NCI-H146 treated with DMSO at 0.1 percent for 48 hours (cell line): Measurements from ENCODE around the gene GPM6B.

Source experiments
- DNase-seq: peaks from one replicate; lab custom pipeline; 2025; ENCODE audit not compliant: unreplicated experiment; lab: John Stamatoyannopoulos, UW

The GPM6B gene

GRCh38 chrX:13816643-13817627 lies at the start of gene GPM6B:
TSS of gene GPM6B (minus strand) at chrX:13817093. CDS start at chrX:13816904, 189 bp downstream.
- DNase-seq: no peak

GRCh38 chrX:13864264-13864663 lies 47.4 kb upstream of the GPM6B start:
- no peak for DNase-seq

DNA sequence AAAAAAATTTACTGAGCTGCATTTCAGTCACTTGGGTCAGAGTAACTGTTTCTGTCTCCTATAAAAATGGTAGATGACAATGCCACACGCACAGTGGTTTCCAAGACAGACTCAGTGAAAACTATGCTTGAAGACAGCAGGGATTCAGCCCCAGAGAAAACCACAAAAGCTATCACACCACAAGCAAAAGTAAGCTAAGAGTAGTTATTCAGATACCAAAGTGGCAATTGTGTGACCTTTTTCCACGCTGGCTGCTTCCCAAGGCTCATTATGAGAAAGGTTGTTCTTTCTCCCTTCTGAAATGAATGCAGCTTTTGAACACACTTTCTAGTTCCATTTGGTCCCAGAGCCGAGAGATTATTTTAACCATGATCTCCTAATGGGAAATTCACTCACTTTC lies 46.4 kb upstream of the GPM6B start:
- no peak for DNase-seq

DNA sequence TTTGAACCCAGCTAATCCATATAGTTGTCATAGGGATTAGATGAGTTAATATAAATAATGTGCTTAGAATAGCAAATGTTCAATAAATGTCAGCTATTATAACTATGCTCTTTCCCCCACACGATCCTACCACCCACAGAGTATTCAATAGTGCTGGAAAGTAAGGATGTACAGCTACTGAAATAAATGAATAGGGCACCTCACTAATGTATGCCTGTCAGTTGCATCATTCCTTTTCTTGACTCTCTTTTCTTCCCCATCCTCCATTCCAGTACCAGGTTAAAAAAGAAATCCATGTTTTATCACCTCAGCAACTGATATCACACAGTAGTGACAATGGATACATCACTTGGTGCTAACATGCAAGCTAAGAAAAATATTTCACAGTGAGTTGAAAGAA lies 42.8 kb upstream of the GPM6B start:
- DNase-seq: no peak

DNA sequence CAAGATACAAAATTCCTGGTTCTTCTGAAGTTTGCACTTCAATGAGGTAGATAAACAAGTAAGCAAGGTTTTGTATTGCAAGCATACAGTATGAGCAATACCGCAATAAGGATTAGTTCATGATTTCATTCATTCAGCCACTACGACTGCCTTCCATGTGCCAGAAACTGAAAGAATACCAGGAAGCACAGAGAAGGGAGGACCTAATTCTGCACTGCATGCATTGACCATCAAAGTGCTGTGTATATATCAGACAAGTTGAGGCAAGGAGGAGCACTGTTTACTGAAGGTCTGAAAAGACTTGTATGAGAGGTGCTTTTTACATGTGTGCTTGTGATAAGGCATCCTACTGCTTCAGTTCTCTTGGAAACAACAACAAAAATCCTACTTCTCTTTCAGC lies 40.9 kb upstream of the GPM6B start:
- no peak for DNase-seq

DNA sequence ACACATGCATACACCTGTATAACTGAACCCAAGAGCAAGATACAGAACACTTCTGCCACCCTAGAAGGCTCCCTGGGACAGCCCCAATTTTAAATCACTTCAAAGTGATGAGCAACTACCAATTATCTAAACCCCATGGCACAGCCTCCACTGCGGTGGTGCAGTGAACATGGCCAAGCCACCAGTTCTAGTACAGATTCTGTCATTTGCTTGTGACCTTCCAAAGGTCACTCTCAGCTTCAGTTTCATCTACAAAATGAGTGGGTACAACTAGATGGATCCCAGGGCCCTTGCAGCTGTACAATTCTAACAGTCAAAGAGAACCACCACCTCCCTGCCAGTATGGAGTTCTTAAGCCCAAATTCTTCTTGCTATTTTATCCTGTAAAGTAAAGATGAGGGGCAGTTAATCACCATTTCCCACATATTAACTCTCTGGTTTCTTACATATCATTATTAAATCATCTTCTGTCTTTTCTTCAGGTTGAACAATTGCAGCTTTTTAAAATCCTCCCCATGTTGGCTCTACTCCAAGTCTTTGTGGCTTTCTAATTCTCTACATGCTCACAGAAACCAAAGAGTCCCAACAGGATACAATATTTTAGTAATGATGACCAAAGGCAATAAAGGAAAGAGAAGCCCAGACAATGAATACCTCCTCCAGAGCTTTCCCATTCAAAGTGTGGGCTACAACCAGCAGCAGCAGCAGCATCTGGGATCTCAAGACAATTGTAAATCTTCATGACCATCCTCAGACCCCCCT lies 39.0 kb upstream of the GPM6B start:
- DNase-seq: no peak

DNA sequence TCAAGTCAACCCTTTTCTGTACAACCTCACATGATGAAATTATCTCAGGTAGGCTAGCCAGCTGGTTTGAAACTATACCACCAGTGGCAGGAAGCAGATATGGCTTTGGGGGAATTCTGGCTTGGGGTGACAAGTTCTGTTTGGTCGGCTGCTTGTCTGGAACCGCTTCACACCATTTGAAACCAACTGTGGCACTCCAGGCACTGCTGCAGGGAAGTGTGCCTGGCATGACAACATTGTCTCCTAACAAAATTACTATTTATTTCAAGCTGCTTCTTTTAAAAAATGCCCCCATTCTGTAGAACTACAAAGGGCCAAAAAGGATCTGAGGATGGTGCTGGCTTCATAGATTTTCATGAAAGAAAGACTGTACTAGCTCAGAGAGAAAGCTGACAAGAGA lies 37.1 kb upstream of the GPM6B start:
- no peak for DNase-seq

DNA sequence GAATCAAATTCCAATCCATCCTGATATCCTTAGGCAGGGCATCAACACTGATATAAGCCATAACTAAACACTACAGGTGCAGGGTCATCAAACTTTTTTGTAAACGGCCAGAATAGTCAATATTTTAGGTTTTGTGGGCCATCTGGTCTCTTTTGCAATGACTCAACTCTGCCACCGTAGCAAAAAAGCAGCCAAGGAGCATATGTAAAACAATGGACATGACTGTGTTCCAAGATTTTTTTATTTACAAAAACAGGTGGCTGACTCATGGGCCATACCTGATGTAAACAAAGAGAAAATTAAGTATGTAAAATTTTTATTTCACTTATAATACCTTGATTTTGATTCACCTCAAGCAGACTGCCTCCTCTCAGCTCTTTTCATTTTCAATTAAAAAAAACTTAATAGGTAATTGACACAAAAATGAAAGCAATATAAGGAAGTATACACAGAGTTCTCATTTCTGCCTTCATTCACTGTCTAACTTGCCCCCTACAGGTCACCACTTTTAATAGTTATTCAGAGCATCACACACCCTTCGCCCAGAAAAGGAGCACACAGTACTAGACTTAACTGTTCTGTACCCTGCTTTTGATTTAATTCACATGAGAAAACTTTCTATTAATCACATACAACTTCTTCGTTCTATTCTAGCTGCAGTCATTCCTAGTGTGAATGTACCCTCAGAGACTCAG lies 35.3 kb upstream of the GPM6B start:
- no peak for DNase-seq

GRCh38 chrX:13845721-13846378 lies 29.0 kb upstream of the GPM6B start:
- DNase-seq: no peak

GRCh38 chrX:13843150-13843721 lies 26.3 kb upstream of the GPM6B start:
- no peak for DNase-seq

DNA sequence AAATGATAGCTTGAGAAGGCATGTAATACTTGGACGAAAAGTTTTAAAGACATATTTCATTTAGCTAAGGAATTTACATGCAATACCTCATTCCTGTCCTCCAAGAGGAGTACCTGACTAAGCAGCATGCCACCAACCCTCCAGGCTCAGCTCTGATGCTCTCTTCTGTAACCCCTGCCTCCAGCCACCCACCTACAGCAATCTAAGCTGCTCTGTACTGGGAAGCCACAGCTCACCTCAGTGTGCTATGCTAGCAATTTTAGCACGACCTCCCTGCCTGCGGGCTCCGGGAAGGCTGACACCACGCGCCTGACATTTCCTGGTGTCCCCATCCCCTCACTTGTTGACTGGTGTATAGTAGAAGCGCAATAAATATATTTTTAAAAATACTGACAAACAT lies 23.2 kb upstream of the GPM6B start:
- DNase-seq: no peak

- no peak for DNase-seq
These were observed 20.4 kb upstream of the GPM6B start for GRCh38 chrX:13837290-13837745.

DNA sequence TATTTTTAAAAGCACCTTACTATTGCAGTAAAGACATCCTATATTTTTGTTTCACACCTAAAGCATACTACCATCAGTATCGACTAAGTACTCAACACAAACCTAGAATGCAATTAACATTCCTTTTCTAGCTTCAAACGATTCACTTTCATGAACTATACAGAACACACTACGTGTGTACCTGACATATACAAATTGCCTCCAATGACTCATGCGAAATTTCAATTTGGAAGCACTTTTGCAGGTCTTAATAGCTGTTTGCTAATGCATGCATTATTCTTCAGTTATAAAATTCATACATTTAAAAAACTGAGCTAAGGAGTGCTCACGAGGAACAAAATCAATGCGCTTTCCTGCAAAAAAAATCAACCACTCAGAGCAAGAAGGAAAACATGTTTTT lies 19.7 kb upstream of the GPM6B start:
- no peak for DNase-seq

GRCh38 chrX:13835825-13836224 lies 18.9 kb upstream of the GPM6B start:
- DNase-seq: no peak

GRCh38 chrX:13834355-13834754 lies 17.5 kb upstream of the GPM6B start:
- DNase-seq: no peak

DNA sequence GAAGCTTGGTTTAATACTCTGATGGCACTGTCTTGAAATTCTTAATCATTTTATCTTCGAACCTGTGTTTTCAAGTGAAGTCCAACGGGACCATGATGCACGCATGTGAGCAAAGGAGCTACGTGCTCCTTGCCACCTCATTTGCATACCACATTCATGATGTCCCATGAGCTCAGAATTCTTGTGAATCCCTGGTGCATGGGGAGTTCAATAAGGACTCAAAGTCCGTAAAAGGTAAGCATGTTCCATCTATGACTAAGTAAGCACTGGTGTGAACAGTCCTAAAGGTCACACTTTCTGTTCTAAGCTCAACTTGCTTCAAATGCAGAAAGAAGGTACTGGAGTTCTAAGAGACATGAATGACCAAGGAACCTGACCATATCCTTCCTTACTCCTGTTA lies 13.1 kb upstream of the GPM6B start:
- no peak for DNase-seq

GRCh38 chrX:13828392-13828791 lies 11.5 kb upstream of the GPM6B start:
- no peak for DNase-seq

DNA sequence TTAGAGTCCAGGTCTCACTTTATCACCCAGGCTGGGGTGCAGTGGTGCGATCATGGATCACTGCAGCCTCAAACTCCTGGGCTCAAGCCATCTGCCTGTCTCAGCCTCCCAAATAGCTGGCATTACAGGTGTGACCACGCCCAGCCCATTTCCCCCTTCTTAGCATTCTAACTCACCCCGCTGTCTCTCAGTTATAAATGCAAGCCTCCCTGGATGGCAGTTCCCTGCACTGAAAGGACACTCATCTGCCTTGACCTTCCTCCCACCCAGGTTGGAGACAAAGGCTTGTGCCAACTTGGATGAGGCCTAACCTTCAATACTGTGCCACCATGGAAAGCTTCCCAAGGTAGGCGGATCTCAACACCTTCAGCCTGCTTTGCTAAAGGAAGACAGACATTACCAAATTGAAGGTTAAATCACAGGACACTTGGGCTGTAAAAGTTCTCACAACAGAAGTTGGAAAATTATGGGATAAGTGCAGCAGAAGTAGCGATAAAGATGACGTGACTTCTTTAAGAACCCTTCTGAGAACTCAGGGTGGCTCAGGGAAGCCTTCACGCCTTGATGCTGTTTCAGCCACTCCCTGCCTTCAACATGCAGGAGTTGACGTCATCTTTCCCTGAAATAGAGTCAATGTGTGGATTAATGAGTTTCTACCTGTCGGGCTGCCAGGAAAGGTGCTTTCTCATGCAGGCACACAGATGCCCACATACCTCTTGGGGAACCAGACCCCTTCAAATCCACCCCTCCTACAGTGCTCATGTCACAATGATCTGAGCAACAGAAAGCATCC lies 10.6 kb upstream of the GPM6B start:
- no peak for DNase-seq

- no peak for DNase-seq
These were observed 9.9 kb upstream of the GPM6B start for GRCh38 chrX:13826770-13827169.
